NCI-H2196 treated with DMSO at 0.1 percent for 48 hours (cell line): Measurements from ENCODE around the gene CSNK2A2.

Experiments
- DNase-seq: peaks from one replicate; lab custom pipeline; 2025; ENCODE audit not compliant: unreplicated experiment; lab: John Stamatoyannopoulos, UW

Gene CSNK2A2

GRCh38 chr16:58152246-58152868 is 45.5 kb downstream of the CSNK2A2 start:
- no peak for DNase-seq

- no peak for DNase-seq
Measured at GRCh38 chr16:58148526-58148925, 49.4 kb downstream of the CSNK2A2 start.

- DNase-seq, result no peak
Measured at GRCh38 chr16:58148099-58148498, 49.8 kb downstream of the CSNK2A2 start.

GRCh38 chr16:58138852-58139251 is 59.1 kb downstream of the CSNK2A2 start:
- no peak for DNase-seq

- no peak for DNase-seq
Measured at GRCh38 chr16:58137581-58137980, 60.3 kb downstream of the CSNK2A2 start.

- peak; percentile 94 for DNase-seq
Measured at GRCh38 chr16:58129097-58129936, 68.6 kb downstream of the CSNK2A2 start, which contains the start of gene CFAP20. CFAP20 (minus strand) TSS chr16:58129381; CDS start chr16:58129115, 266 bp downstream.

- no peak for DNase-seq
Measured at GRCh38 chr16:58128711-58129096, 69.2 kb downstream of the CSNK2A2 start.

- no peak for DNase-seq
Measured at GRCh38 chr16:58128181-58128631, 69.7 kb downstream of the CSNK2A2 start.

GRCh38 chr16:58127634-58128033 is 70.3 kb downstream of the CSNK2A2 start:
- no peak for DNase-seq

GRCh38 chr16:58127033-58127556 is 70.8 kb downstream of the CSNK2A2 start:
- no peak for DNase-seq

- DNase-seq, result no peak
Measured at GRCh38 chr16:58126451-58126961, 71.4 kb downstream of the CSNK2A2 start.

GRCh38 chr16:58125781-58126335 is 72.0 kb downstream of the CSNK2A2 start:
- no peak for DNase-seq

- DNase-seq, result no peak
Measured at GRCh38 chr16:58125041-58125440, 72.9 kb downstream of the CSNK2A2 start.

- DNase-seq, result no peak
Measured at GRCh38 chr16:58124601-58124915, 73.3 kb downstream of the CSNK2A2 start.

GRCh38 chr16:58123896-58124600 is 73.9 kb downstream of the CSNK2A2 start:
- no peak for DNase-seq

GRCh38 chr16:58121132-58121531 is 76.8 kb downstream of the CSNK2A2 start:
- DNase-seq, result no peak

GRCh38 chr16:58120234-58120633 is 77.7 kb downstream of the CSNK2A2 start:
- no peak for DNase-seq

- DNase-seq, result no peak
Measured at GRCh38 chr16:58119509-58119845, 78.4 kb downstream of the CSNK2A2 start.

- DNase-seq, result no peak
Measured at GRCh38 chr16:58118801-58119508, 79.0 kb downstream of the CSNK2A2 start.

GRCh38 chr16:58116529-58116928 is 81.4 kb downstream of the CSNK2A2 start:
- DNase-seq, result no peak

GRCh38 chr16:58116081-58116480 is 81.8 kb downstream of the CSNK2A2 start:
- DNase-seq, result no peak
